ENCODE measurements around the gene BBS2.

BBS2 gene

GRCh38 chr16:56519459-56520250 lies at the start of gene BBS2:
Gene BBS2, minus strand, starts transcription at chr16:56520024. Its CDS starts 162 bp downstream, at chr16:56519862.
- DNase-seq, result peak; percentile 62

- DNase-seq, result no peak
Measured at GRCh38 chr16:56564793-56565477, 45.1 kb upstream of the BBS2 start, which contains the start of gene MT4. Gene MT4, plus strand, starts transcription at chr16:56565073. Its CDS starts 56 bp downstream, at chr16:56565129.

GRCh38 chr16:56561126-56561525 lies 41.3 kb upstream of the BBS2 start:
- DNase-seq, result no peak

- DNase-seq, result no peak
Measured at GRCh38 chr16:56560447-56560846, 40.6 kb upstream of the BBS2 start.

GRCh38 chr16:56559109-56559508 lies 39.3 kb upstream of the BBS2 start:
- DNase-seq, result no peak

GRCh38 chr16:56558024-56558747 lies 38.4 kb upstream of the BBS2 start:
- peak; percentile 11 for DNase-seq

GRCh38 chr16:56554441-56554840 lies 34.6 kb upstream of the BBS2 start:
- no peak for DNase-seq

- no peak for DNase-seq
Measured at GRCh38 chr16:56551796-56552738, 32.2 kb upstream of the BBS2 start.

GRCh38 chr16:56549744-56550385 lies 30.0 kb upstream of the BBS2 start:
- DNase-seq, result no peak

GRCh38 chr16:56549161-56549560 lies 29.3 kb upstream of the BBS2 start:
- no peak for DNase-seq

GRCh38 chr16:56547949-56548567 lies 28.2 kb upstream of the BBS2 start:
- no peak for DNase-seq

GRCh38 chr16:56547120-56547948 lies 27.5 kb upstream of the BBS2 start:
- no peak for DNase-seq

GRCh38 chr16:56542039-56542438 lies 22.2 kb upstream of the BBS2 start:
- DNase-seq, result no peak

GRCh38 chr16:56539656-56540055 lies 19.8 kb upstream of the BBS2 start:
- no peak for DNase-seq

GRCh38 chr16:56538331-56538730 lies 18.5 kb upstream of the BBS2 start:
- DNase-seq, result no peak

GRCh38 chr16:56534847-56535383 lies 15.1 kb upstream of the BBS2 start:
- no peak for DNase-seq

- no peak for DNase-seq
Measured at GRCh38 chr16:56532714-56533113, 12.9 kb upstream of the BBS2 start.

- no peak for DNase-seq
Measured at GRCh38 chr16:56530872-56531271, 11.0 kb upstream of the BBS2 start.

- no peak for DNase-seq
Measured at GRCh38 chr16:56525236-56525635, 5.4 kb upstream of the BBS2 start.

GRCh38 chr16:56520251-56520577 lies 390 bp upstream of the BBS2 start:
- no peak for DNase-seq

All from DMS79 treated with DMSO at 0.1 percent for 48 hours (cell line).